Measurements from ENCODE around the gene TMEM131L.
A peak's percentile ranks its signal among the peaks of the same experiment; 100 is the strongest.
"Not testable (repeated sequence)": the region's sequence is repeated elsewhere in the genome, so short reads cannot be mapped to it uniquely, and the experiment has no call there.

TMEM131L gene

GRCh38 chr4:153579410-153579809, 113.2 kb downstream of the TMEM131L start:
- DNase-seq = no peak

GRCh38 chr4:153579872-153580271, 113.7 kb downstream of the TMEM131L start:
- DNase-seq = no peak

- DNase-seq = no peak
Observed at GRCh38 chr4:153582954-153583702, 117.0 kb downstream of the TMEM131L start.

GRCh38 chr4:153585026-153585425, 118.9 kb downstream of the TMEM131L start:
- peak; percentile 29 for DNase-seq

- DNase-seq = peak; percentile 29
Observed at GRCh38 chr4:153589703-153590595, 123.8 kb downstream of the TMEM131L start.

GRCh38 chr4:153591441-153591840, 125.3 kb downstream of the TMEM131L start:
- DNase-seq = no peak

GRCh38 chr4:153592064-153592463, 125.9 kb downstream of the TMEM131L start:
- DNase-seq = peak; percentile 11

GRCh38 chr4:153593161-153593560, 127.0 kb downstream of the TMEM131L start:
- DNase-seq = peak; percentile 14

- peak; percentile 23 for DNase-seq
Observed at GRCh38 chr4:153594210-153594609, 128.1 kb downstream of the TMEM131L start.

- DNase-seq = no peak
Observed at GRCh38 chr4:153595894-153596601, 129.9 kb downstream of the TMEM131L start.

- DNase-seq = no peak
Observed at GRCh38 chr4:153602758-153603157, 136.6 kb downstream of the TMEM131L start.

GRCh38 chr4:153603258-153603657, 137.1 kb downstream of the TMEM131L start:
- DNase-seq = no peak

- DNase-seq = no peak
Observed at GRCh38 chr4:153603835-153604234, 137.7 kb downstream of the TMEM131L start.

- not testable (repeated sequence) for DNase-seq
Observed at GRCh38 chr4:153609070-153609469, 142.9 kb downstream of the TMEM131L start.

GRCh38 chr4:153610623-153611376, 144.6 kb downstream of the TMEM131L start:
- no peak for DNase-seq

GRCh38 chr4:153611679-153612078, 145.5 kb downstream of the TMEM131L start:
- peak; percentile 56 for DNase-seq

- no peak for DNase-seq
Observed at GRCh38 chr4:153612878-153613277, 146.7 kb downstream of the TMEM131L start.

- no peak for DNase-seq
Observed at GRCh38 chr4:153616006-153616555, 149.9 kb downstream of the TMEM131L start.

GRCh38 chr4:153618833-153619232, 152.7 kb downstream of the TMEM131L start:
- peak; percentile 34 for DNase-seq

GRCh38 chr4:153619811-153620210, 153.7 kb downstream of the TMEM131L start:
- no peak for DNase-seq

GRCh38 chr4:153620352-153620751, 154.2 kb downstream of the TMEM131L start:
- DNase-seq = peak; percentile 58

- DNase-seq = no peak
Observed at GRCh38 chr4:153622093-153622492, 155.9 kb downstream of the TMEM131L start.

Data from fibroblast of upper back skin (primary cell).